HK-2 (cell line): ENCODE measurements around the gene CHCT1.
A peak's percentile ranks its signal among the peaks of the same experiment; 100 is the strongest.
"Not testable (repeated sequence)": the region's sequence is repeated elsewhere in the genome, so short reads cannot be mapped to it uniquely, and the experiment has no call there.

Source experiments
- DNase-seq: peaks from one replicate; pipeline ENCODE4 v3.0.0-alpha.2; 2018; ENCODE audit not compliant: unreplicated experiment

CHCT1 gene

DNA sequence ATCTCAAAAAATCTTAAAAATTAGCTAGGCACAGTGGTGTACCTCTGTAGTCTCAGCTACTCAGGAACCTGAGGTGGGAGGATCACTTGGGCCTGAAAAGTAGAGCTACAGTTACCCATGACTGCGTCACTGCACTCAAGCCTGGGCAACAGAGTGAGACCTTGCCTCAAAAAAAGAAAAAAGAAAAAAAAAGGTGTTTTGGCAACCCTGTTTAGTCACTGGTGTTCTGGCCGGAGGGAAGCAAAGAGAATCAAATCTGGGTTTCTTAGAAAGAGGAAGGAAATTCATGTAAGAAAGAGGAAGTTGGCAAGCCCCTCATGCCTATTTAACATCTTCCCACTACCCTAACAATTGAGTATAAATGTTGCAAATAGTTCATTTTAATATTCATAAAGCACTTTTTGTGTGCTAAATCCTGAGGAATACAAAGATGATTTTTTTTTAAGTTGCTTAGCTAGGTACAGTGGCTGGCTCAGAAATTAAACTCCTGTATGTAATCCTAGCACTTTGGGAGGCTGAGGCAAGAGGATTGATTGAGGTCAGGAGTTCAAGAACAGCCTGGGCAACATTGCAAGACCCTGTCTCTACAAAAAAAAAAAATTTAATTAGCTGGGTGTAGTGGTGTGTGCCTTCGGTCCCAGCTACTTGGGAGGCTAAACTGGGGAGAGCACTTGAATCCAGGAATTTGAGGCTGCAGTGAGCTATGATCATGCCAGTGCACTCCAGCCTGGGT lies 23.9 kb upstream of the CHCT1 start:
- DNase-seq: no peak

- DNase-seq: no peak
Observed at GRCh38 chr17:60401819-60402218, 20.5 kb upstream of the CHCT1 start.

DNA sequence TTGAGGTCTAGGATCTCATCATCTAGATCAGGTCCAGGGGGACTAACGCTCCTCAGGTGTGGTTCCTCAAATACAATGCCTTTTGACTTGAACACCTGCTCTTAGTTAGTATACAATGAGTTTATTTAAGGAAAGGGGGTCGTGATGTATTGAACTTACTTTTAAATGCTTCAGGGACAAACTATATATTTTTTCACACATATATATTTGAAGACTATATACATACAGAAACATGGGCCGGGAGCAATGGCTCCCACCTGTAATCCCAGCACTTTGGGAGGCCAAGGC lies 18.8 kb upstream of the CHCT1 start:
- DNase-seq: no peak

GRCh38 chr17:60403962-60404361 lies 18.3 kb upstream of the CHCT1 start:
- DNase-seq: no peak

- no peak for DNase-seq
Observed at GRCh38 chr17:60406887-60407286, 15.4 kb upstream of the CHCT1 start.

DNA sequence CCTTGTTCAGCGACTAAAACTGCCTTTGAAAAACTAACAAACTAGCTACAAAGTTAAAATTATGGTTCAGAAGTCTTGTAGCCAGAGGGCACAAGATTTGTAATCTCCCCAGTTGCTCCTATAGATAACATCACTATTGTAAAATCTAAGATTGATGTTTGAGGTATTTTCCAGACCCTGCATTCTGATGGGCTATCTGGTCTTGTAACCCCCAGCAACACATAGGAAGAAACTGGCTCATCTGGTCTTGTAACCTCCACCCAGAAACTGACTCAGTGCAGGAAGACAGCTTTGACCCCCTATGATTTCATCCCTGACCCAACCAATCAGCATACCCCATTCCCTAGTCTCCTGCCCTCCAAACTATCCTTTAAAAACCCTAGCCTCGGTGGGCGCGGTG lies 12.3 kb upstream of the CHCT1 start:
- no peak for DNase-seq

GRCh38 chr17:60412701-60413100 lies 9.6 kb upstream of the CHCT1 start:
- DNase-seq: no peak

GRCh38 chr17:60415146-60415545 lies 7.1 kb upstream of the CHCT1 start:
- DNase-seq: no peak

DNA sequence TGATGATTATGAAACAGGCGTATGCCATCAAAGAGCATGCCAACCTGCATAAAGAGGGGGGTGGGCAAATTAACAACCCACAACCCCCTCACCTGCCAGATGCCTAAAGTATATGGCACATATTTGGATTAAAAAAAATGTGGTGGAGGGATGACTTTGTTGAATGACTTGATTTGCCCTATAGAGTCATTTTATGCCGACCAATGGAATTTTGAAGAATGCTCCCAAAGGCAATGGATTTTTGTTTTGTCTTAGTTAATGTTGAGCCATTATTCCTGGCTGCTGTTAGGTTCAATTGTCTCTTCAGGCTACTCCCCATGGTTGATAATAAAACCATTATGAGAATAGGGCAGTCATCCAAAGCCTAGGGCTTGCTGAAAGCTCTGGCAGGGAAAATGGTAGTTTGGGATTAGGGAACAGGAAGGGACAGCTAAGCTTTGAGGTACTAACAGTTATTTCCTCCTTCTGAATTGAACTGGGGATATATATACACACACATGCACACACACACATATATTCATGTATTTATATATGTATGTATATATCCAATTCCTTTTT lies 5.8 kb upstream of the CHCT1 start:
- DNase-seq: no peak

GRCh38 chr17:60419003-60419402 lies 3.3 kb upstream of the CHCT1 start:
- not testable (repeated sequence) for DNase-seq

GRCh38 chr17:60419875-60420274 lies 2.4 kb upstream of the CHCT1 start:
- not testable (repeated sequence) for DNase-seq

- peak; percentile 66 for DNase-seq
Observed at GRCh38 chr17:60421273-60422161, 772 bp upstream of the CHCT1 start.

- no peak for DNase-seq
Observed at GRCh38 chr17:60423865-60424264, 1.6 kb downstream of the CHCT1 start.

DNA sequence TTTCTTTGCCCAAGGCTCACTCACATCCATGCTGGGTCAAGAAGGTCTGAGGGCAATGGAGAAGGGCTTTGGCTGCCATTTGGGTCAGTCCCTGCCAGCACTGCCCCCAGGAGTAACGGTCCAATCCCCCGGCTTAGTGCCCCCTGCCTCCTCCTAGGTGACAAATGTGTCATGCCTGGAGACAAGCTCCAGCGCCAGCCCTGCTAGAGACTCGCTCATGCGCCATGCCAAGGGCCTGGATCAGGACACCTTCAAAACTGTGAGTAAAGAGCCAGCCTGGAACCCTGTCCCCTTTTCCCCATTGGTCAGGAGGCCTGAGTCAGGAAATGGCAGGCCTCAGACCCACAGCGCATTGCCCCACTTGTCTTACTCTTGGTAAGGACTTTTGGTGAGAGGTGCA lies 3.3 kb downstream of the CHCT1 start:
- no peak for DNase-seq

DNA sequence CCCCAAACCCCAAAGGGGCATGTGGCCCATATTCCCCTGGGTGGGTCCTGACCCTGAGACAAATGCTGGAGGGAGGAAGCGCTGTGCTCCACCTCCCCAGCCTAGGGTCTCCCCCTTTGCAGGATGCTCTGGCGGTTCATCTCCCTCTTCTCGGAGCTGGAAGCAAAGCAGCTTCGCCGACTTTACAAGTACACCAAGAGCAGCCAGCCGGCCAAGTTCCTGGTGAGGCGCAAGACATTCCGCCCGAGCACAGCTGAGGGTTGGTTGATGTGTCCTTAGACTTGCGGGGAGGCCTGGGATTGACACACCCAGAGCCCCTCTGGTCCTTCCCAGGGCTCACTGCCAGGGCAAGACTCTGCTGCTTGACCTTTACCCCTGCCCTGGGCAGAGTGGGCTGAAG lies 4.3 kb downstream of the CHCT1 start:
- no peak for DNase-seq

DNA sequence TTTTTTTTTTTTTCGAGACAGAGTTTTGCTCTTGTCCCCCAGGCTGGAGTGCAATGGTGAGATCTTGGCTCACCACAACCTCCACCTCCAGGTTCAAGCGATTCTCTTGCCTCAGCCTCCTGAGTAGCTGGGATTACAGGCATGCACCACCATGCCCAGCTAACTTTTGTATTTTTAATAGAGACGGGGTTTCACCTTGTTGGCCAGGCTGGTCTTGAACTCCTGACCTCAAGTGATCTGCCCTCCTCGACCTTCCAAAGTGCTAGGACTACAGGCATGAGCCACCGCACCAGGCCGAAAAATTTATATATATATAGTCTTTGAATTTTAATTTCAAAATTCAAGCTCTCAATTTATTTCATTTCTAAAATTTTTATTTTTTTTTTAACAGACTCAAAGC lies 6.2 kb downstream of the CHCT1 start:
- not testable (repeated sequence) for DNase-seq

GRCh38 chr17:60430561-60430960 lies 8.3 kb downstream of the CHCT1 start:
- not testable (repeated sequence) for DNase-seq

- not testable (repeated sequence) for DNase-seq
Observed at GRCh38 chr17:60433021-60433997, 11.0 kb downstream of the CHCT1 start.

DNA sequence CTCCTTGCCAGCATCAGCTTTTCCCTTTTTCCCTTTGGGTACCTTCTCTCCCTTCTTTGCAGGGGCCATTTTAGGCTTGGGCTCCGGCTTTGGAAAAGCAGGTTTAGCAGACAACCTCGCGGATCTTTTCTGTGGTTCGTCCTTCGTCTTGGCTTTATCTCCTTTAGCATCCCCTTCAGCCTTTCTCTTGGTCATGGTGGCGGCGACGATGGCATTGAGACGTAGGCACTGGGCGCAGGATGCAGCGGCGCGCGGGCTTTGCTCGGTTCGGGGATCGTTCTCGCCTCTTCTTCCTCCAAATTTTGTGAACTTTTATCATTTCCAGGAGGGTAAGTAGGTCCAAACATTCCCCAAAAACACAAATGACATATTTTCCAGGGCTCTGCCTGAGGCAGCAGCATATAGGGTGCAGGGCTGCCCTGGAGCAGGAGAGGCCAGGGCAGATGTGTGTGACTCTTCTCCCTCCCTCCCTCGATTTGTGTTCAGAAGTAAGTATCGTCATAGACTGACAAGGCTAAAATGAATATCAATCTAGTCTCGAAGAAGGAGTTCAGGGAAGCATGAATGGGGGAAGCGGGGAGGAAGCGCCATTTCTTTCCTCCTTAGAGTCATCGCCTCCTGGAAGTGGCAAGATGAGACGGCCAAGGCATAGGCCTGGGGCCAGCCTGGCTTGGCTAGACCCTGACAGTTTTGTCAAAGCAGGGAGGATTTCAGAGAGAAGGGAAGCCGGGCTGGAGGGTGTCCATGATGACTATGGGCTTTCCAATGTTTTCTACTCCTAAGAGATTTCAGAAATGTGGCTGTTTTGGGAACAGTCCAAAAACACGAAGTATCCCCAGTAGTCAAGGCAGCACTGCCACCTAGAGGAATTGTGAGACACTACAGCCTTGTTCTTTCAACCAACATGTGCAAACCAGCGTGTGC lies 13.2 kb downstream of the CHCT1 start:
- DNase-seq: peak; percentile 60

- no peak for DNase-seq
Observed at GRCh38 chr17:60436676-60437075, 14.4 kb downstream of the CHCT1 start.

- DNase-seq: no peak
Observed at GRCh38 chr17:60439501-60439900, 17.2 kb downstream of the CHCT1 start.
